HuH-7.5 (cell line): ENCODE results near the gene CHST13.
"Not testable (repeated sequence)": the region's sequence is repeated elsewhere in the genome, so short reads cannot be mapped to it uniquely, and the experiment has no call there.

Experiments
- DNase-seq: peaks from one replicate; pipeline ENCODE4 v3.0.0; 2011; ENCODE audit warnings: low spot score

The CHST13 gene

DNA sequence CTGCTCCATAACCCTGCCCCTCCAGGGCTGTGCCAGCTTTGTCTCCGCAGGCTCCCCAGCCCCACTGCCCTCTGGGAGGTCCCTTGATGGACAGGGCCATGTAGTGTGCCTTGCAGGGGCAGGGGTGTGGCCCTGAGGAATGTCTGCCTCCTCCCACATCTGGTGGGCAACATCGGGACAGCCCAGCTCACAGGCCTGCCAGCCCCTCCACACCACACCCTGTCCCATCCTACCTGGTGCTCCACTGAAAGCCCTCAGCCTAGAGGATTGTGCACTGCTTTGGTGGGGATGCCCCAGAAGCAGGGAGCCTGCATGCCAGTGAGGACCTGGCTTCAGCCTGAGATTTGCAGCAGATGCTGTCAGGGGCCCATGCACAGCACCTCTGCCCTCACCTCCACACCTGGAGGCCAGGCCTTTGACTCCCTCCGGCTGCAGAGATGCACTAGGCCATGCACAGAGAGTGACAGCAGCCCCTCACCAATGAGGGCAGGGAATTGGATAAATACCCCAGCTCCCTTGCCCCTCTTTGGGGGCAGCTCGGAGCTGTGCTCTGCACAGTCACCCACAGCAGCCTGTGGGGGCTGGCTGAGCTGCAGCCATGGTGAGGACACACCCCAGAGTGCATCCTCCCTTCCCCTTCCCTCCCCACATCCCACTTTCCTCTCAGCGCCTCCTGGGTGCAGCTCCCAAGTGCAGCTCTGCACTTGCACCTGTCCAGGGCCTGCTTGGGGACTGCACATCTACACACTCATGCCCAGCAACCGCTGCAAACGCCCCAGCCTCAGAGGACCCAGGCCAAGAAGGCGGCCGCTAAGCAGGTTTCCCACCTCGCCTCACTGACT is 32.1 kb downstream of the CHST13 start:
- DNase-seq: no peak

DNA sequence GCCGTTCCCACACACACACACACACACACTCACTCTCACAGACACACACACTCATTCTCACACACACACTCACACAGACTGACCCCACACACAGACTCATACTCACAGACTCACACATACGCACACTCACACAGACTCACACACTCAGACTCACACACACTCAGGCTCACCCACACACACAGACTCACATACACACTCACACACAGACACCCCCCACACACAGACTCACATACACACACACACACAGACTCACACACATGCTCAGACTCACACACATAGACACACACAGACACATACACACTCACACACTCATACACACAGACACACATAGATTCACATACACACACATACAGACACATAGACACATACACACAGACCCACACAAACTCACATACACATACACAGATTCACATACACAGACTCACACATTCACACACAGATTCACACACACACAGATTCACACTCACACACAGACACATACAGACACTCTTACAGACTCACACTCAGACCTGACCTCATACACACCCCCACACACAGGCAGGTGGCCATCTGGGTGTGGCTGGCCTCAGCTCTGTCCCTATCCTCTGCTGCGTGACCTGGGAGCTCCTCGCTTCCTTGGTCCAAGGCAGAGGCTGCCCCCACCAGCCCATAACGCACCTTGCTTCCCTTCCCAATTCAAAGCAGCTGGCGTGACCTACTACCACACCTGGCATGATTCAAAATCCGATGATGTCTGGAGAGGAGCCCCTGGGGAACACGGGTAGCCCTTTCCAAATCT is 32.9 kb downstream of the CHST13 start:
- DNase-seq: no peak

DNA sequence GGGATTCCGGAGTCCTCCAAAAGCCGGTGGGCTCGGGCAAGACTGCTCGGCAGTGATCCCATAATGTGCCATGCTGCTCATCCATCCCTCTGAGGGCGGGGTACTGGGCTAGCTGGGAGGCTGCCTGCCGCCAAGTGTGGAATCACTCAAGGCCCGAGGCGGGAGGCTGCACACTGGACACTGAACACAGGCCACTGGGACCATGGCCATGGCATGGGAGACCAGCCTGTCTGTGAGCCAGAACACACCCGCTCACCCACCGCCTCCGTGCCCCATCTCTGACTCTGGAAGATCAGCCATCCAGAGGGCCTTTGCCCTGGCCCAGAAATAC is 33.4 kb downstream of the CHST13 start:
- DNase-seq: no peak

DNA sequence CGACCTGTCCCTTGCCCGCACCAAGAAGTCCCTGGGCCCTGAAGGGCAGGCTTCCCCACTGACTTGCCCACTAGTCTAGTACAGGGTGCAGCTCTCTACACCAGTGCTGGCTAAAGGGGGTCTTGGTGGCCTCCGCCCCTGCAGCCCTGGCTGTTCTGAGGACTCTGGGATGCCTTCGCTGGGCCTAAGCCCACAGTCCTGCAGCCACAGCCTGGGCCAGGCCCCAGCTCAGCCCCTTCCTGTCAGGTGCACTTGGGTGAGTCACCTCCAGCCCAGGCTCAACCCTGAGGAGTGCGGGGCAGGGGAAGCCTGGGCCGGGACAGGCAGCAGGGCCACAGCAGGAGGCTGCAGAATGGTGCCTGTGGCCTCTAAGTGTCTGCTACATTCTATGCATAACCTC is 33.8 kb downstream of the CHST13 start:
- DNase-seq: no peak

DNA sequence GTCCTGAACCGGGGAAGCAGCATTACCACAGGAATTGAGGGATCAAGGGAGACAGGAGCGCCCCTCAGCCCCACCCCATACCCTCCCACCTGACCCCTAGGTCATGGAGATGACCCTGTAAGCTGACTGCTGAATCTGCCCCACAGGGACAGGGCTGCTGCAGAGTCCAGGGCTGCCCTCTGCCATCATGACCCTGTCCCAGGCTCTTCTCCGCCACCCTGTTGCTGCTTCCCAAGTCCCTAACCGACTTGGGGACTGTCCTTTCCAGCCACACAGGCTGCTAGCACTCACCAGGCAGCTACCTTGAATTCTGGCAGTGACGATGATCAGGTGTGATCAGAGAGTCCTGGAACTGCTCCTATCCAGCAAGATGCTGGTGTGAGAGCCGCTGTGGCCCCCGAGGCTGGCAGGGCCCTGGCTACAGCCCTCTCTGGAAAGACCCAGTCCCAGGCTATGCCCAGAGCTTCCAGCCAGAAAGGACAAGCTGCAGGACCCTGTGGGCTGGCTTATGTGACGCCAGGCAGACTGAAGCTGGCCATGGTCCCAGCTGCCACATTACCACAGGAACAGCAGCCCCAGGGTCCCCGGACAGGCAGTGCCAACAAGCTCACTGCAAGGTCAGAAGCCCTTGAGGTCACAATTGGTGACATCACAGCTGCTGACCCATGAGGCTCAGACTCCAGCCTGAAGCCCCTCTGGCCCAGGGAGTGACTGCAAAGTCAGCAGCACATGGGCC is 34.5 kb downstream of the CHST13 start, which contains the start of gene C3orf22:
Gene C3orf22 (minus strand): TSS at position 597 of the 736 bp plus-strand sequence. CDS start 5,542 bp downstream, outside the sequence.
- DNase-seq: no peak

DNA sequence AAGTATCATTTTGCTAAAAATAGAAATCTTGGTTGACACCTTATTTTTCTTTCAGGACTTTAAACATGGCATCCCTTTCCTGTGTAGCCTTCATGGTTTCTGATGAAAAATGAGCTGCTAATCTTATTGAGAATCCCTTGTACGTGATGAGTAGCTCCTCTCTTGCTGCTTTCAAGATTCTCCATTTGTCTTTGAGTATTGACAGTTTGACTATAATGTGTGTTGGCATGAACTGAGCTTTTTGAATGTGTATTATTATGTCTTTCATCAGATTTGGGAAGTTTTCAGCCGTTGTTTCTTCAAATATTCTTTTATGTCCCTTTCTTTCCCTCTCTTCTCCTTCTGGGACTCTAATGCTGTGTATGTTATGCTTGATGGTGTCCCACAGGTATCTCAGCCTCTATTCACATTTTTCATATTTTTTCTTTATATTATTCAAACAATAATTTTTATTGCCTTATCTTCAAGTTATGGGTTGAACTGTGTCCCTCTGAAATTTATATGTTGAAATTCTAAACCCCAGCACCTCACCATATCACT is 38.9 kb downstream of the CHST13 start:
- DNase-seq: no peak

DNA sequence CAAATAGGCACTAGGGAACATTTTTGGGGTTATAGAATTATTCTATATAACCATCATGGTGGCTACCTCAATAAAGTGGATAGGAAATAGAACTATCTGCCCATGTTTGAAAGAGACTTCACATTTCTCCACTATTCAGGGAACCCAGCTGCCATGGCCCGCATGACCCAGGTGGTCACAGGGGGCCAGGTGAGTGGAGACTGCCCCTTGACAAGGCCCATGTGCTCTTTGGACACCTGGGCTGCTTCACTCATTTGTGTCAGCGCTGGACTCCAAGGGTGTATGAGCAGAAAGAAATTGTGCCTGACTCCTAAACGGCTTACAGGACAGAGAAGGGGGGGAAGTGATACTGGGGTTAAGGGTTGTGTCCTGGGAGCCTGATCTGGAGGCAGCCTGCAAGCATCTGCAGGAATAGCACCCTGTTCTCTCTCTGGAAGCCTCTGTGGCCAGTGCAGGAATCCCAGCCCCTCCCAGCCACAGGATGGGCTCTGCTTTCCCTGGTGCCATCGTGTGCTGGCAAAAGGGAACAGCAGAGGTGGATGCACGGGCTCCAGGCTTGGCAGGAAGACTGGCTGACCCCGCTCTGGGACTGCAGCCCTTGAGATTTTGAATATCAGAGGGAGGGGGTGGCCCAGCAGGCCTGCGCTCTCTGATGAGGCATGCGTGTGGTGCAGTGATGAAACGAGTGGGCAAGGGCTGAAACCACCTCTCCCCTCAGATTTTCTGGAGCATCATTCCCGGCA is 43.9 kb downstream of the CHST13 start:
- DNase-seq: no peak

DNA sequence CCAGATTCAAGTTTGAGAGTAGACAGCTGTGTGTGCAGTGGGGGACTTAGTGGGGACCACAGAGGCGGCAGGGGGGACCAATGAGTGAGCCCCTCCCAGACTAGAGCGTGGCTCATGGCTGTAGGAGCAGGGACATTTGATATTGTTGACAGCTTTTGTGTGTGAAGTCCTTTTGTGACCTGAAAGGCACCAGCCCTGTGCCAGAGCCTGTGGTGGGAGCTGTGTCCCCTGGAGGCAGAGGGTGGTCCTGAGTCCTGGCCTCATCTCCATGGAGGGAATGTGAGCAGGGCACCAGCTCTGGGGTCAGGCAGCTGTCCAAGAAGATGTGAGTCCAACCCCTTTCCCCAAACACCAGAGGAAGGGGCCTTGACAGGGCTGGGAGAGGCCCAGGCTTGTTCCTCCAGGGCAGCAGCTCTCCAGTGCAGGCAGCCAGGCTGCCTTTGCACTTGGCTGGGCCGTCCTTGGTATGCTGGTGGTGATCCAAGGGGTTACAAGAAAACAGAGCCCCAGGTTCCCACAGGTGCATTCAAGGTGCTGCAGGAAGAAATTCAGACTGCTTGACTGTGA is 44.9 kb downstream of the CHST13 start:
- DNase-seq: no peak

DNA sequence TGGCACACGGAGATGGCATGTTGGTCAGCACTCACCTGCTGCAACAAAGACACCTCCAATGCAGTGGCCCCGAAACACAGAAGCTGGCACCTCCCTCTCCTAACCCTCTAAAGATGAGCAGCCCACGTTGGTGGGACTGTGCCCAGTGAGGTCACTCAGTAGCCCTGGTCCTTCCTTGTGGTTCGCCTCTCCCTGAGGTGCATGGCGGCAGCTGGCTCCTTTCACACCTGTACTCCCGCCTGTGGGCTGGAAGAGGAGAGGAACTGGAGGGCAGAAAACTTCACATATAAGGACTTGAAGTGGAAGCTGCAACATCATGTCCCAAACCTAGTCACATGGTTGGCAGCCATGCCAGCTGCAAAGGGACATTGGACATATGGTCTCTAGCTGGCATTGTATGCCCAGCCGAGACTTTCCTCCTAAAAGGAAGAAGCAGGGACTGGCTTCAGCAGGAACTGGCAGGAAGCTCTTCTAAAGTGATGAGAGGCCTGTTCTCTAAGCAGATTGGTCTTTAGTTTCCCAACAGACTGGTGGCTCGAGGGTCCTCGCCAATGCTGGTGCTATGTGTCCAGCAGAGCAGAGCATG is 45.5 kb downstream of the CHST13 start:
- DNase-seq: no peak

DNA sequence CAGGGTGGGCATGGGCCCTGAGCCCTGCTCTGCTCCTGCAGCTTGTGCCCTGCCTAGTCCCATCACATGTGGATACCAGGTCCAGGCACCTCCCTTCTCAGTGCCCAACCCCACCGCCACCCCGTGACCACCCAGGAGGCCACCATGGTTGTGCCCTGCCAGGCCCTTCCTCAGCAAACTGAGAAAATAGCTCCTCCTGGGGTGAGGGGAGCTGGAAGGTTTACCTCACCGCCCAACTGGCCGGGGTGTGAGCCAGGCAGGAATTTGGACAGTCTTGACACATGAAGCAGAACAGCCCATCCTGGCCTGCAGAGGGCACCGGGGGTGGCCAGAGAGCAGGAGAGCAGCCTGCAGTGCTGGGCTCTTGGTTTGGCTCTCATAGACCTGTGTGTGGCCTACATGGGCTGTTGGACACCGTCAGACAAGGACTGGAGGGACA is 46.2 kb downstream of the CHST13 start:
- DNase-seq: no peak

DNA sequence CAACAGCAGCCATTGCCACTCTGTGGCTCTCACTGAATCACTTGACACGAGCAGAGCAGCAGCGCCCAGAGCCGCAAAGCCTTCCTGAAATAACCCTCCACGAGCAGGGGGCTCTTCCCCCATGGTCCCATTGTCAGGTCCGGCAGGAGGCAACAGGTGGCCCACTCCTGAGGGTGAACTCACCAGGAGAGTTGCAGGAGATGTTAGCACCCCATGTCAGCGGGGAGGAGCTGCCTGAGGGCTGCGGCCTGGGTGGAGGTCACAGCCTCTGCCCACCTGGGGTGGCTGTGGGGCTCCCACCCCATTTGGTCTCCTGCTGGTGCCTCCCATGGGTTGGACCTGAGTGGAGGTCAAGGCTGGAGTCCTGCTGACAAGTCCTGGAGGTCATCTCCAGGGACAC is 47.1 kb downstream of the CHST13 start:
- DNase-seq: no peak

DNA sequence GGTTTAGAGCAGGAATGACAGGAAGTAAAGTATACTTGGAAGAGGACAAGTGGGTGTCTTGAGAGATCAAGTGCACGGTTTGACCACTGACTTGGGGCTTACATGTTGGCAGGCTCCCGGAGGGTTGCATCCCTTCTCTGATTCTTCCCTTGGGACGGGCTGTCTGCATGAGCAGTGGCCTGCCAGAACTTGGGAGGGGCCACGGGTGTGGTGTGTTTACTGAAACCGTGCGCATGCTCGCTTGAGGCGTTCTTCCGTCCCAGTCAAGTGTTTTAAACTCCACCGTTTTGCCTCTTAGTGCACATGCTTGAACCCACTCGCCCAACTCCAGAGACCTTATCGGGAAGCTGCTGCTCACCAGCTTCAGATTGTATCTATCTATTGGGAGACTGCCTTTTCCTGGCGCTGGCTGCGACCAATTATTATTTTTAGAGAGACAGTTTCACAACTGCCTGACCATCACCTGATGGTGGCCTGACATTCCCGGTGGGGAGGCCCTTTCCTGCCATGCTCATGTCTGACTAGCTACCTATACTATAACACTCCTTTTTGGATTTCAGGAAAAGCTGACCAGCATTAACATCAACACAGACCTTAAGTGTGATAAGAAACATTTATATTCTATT is 49.6 kb downstream of the CHST13 start:
- DNase-seq: no peak

DNA sequence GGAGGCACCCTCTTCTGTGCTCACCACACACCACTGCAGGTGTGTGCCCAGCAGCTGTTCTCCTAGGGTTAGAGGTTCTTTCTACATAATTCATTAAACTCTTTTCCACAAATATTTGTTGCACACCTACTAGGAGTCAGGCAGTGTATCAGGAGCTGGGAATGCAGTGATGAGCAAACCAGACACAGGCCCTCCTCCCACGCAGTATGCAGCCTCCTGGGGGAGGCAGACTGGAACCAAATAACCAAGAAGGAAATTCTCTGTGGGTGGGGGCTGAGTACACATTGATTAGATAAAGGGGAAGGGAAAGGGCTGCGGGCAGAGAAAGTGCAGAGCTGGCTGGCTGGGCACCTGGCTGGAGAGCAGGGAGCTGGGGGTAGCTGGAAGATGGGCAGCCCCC is 53.3 kb downstream of the CHST13 start:
- DNase-seq: no peak

DNA sequence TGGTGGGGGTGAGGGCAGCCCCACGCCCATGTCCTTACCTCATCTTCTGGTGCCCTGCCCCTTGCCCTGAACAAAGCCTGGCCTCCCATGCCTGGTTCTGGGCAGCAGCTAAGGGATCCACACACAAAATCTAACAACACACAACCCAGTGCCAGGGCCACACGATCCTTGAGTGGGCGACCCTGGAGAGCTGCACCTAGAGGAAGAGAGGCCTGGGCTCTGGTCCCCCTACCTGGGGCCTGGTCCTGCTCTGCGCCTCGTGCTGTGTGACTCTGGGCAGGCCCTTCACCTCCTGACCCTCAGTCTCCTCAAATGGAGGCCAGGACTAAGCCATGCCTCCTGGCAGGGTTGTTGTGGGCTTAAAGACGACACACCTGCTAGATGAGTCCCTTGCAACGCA is 54.7 kb downstream of the CHST13 start:
- no peak for DNase-seq

DNA sequence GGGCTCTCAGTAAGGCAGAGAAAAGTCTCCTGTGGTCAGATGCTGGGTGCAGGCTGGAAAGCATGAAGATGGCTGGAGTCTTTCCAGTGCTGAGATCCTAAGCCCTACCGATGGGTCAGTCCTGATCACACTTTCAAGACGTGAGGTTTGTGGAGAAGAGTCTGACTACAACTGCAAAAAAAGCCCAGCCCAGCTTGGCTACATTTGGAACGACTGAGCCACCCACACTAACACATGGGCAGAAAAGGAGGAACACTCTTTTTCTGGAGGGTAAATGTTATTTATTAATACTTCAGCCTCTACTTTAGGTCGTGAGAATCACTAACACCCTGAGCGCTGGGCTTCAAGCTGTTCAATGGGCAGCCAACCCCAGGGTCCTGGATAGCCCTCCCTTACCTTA is 56.8 kb downstream of the CHST13 start:
- no peak for DNase-seq

DNA sequence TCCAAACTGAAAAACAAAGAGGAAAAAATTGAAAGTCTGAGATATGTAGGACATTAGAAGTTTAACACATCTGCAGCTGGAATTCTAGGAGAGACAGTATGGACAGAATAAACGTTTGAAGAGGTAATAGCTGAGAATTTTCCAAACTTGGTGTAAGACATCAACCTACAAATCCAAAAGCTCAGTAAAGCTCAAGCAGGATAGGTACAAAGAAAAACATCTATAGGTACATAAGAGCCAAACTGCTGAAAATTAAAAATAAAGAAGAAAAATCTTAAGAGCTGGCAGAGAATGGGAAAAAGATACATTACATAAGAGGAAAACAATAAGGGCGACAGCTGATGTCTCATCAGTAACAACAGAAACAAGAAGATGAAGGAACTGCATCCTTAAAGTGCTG is 57.6 kb downstream of the CHST13 start:
- DNase-seq: no peak

DNA sequence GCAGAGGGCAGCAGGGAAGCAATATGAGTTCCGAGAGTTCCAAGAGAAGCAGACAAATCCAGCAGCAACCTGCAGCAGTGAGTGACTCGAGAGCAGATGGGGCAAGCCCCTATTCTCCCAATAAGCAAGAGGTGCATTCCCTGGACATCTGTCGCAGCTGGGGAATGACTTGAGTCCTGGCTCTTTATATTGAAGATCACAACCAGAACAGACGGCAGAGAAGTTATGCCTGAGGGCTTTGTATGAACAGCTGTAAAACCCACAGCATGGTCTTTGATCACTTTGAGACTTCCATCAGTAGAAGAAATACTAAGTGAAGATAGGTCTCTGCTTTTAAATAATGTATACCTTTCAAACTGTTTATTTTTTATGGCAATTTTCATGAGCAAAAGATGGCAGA is 58.4 kb downstream of the CHST13 start:
- no peak for DNase-seq

DNA sequence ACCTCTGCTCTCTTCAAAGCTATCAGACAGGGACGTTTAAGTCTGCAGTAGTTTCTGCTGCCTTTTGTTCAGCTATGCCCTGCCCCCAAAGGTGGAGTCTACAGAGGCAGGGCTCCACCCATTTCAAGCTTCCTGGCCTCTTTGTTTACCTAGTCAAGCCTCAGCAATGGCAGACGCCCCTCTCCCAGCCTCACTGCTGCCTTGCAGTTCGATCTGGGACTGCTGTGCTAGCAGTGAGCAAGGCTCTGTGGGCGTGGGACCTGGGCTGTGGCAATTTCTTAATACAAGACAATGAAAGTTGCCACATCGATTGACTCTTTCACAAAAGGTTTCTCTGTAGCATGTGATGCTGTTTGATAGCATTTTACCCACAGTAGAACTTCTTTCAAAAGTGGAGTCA is 67.6 kb downstream of the CHST13 start:
- not testable (repeated sequence) for DNase-seq
